H9 (cell line): ENCODE results near the gene GMEB1. TPM values are rescaled to one million over a fixed set of nuclear protein-coding genes. Genes with fewer than 3 reads are reported as not detected.
A peak's percentile ranks its signal among the peaks of the same experiment; 100 is the strongest.

Source experiments
- DNase-seq: peaks from one replicate; pipeline ENCODE4 v3.0.0-alpha.2; 2017
- H2AFZ ChIP-seq: one replicate; pipeline ENCODE4 v1.6.1; 2013; ENCODE audit warnings: mild to moderate bottlenecking, low read length, control low read depth, moderate library complexity
- H2AK5ac ChIP-seq: 2 replicates; pipeline ENCODE4 v1.6.1; 2013; ENCODE audit warnings: low read length, control low read depth, mixed read lengths; ENCODE audit not compliant: insufficient read length
- H2BK120ac ChIP-seq: one replicate; pipeline ENCODE4 v1.6.1; 2013; ENCODE audit warnings: low read depth, mild to moderate bottlenecking, low read length, control low read depth, inconsistent platforms; ENCODE audit not compliant: poor library complexity, severe bottlenecking
- H2BK12ac ChIP-seq: 2 replicates; pipeline ENCODE4 v1.6.1; 2013; ENCODE audit warnings: low read length, control low read depth, mixed read lengths, low read depth; ENCODE audit not compliant: insufficient read length
- H2BK15ac ChIP-seq: 2 replicates; pipeline ENCODE4 v1.6.1; 2013; ENCODE audit warnings: low read depth, low read length, control low read depth
- H2BK20ac ChIP-seq: one replicate; pipeline ENCODE4 v1.6.1; 2013; ENCODE audit warnings: low read depth, mild to moderate bottlenecking, low read length, control low read depth, inconsistent platforms; ENCODE audit not compliant: poor library complexity, severe bottlenecking
- H2BK5ac ChIP-seq: 2 replicates; pipeline ENCODE4 v1.6.1; 2013; ENCODE audit warnings: low read length, control low read depth, mixed read lengths; ENCODE audit not compliant: insufficient read length
- H3K14ac ChIP-seq: 2 replicates; pipeline ENCODE4 v1.6.1; 2013; ENCODE audit warnings: low read length, control low read depth; ENCODE audit not compliant: insufficient read depth
- H3K18ac ChIP-seq: 2 replicates; pipeline ENCODE4 v1.6.1; 2013; ENCODE audit warnings: low read depth, mild to moderate bottlenecking, mixed read lengths, low read length, control low read depth; ENCODE audit not compliant: insufficient read length
- H3K23ac ChIP-seq: 2 replicates; pipeline ENCODE4 v1.6.1; 2013; ENCODE audit warnings: low read length, control low read depth, mixed read lengths, low read depth; ENCODE audit not compliant: insufficient read length
- H3K23me2 ChIP-seq: 2 replicates; pipeline ENCODE4 v1.6.1; 2013; ENCODE audit warnings: low read depth, mild to moderate bottlenecking, mixed read lengths, low read length, control low read depth; ENCODE audit not compliant: insufficient read length, poor library complexity, severe bottlenecking
- H3K27ac ChIP-seq: 2 replicates; pipeline ENCODE4 v1.5.1; 2013; ENCODE audit warnings: low read length, control low read depth, mixed read lengths, low read depth; ENCODE audit not compliant: insufficient read length
- H3K27me3 ChIP-seq: 2 replicates; pipeline ENCODE4 v1.6.1; 2013; ENCODE audit warnings: low read length, control low read depth, inconsistent platforms; ENCODE audit not compliant: insufficient read depth
- H3K4ac ChIP-seq: 2 replicates; pipeline ENCODE4 v1.6.1; 2013; ENCODE audit warnings: low read depth, mild to moderate bottlenecking, control low read depth, inconsistent platforms, low read length, moderate library complexity
- H3K4me1 ChIP-seq: 2 replicates; pipeline ENCODE4 v1.6.1; 2013; ENCODE audit warnings: low read length, control low read depth, inconsistent platforms; ENCODE audit not compliant: insufficient read depth
- H3K4me2 ChIP-seq: 2 replicates; pipeline ENCODE4 v1.6.1; 2013; ENCODE audit warnings: low read length, control low read depth, mixed read lengths; ENCODE audit not compliant: insufficient read length, insufficient read depth
- H3K56ac ChIP-seq: 2 replicates; pipeline ENCODE4 v1.6.1; 2013; ENCODE audit warnings: low read depth, mild to moderate bottlenecking, mixed read lengths, low read length, control low read depth; ENCODE audit not compliant: insufficient read length
- H3K79me1 ChIP-seq: 2 replicates; pipeline ENCODE4 v1.6.1; 2013; ENCODE audit warnings: low read depth, mild to moderate bottlenecking, moderate library complexity, low read length, control low read depth, inconsistent platforms; ENCODE audit not compliant: insufficient read depth, poor library complexity, severe bottlenecking
- H3K79me2 ChIP-seq: 2 replicates; pipeline ENCODE4 v1.6.1; 2013; ENCODE audit warnings: low read length, control low read depth, inconsistent platforms; ENCODE audit not compliant: insufficient read depth
- H3K9ac ChIP-seq: 2 replicates; pipeline ENCODE4 v1.6.1; 2013; ENCODE audit warnings: low read length, control low read depth, mixed read lengths; ENCODE audit not compliant: insufficient read length; ENCODE audit errors: extremely low read depth
- H3K9me3 ChIP-seq: one replicate; pipeline ENCODE4 v1.6.1; 2013; ENCODE audit warnings: low read depth, low read length, inconsistent platforms; ENCODE audit not compliant: control insufficient read depth
- H3T11ph ChIP-seq: one replicate; pipeline ENCODE4 v1.6.1; 2013; ENCODE audit warnings: mild to moderate bottlenecking, low read length, control low read depth, inconsistent platforms
- H4K20me1 ChIP-seq: one replicate; pipeline ENCODE4 v1.6.1; 2013; ENCODE audit not compliant: control insufficient read depth, insufficient read length, insufficient read depth
- H4K5ac ChIP-seq: 2 replicates; pipeline ENCODE4 v1.6.1; 2013; ENCODE audit warnings: low read depth, mild to moderate bottlenecking, mixed read lengths, low read length, control low read depth; ENCODE audit not compliant: insufficient read length
- H4K8ac ChIP-seq: replicated peaks from 2 replicates; pipeline ENCODE4 v1.6.1; 2013; ENCODE audit warnings: low read length, control low read depth, mixed read lengths, low read depth; ENCODE audit not compliant: insufficient read length
- H4K91ac ChIP-seq: 2 replicates; pipeline ENCODE4 v1.6.1; 2013; ENCODE audit warnings: low read depth, mild to moderate bottlenecking, moderate library complexity, mixed read lengths, low read length, control low read depth; ENCODE audit not compliant: insufficient read length
- H3K27ac Mint-ChIP-seq, 3 experiments: 2 replicates in 2 of 3; 3 replicates in 1 of 3; pipeline ENCODE4 v1.8.0; 2020 to 2021; ENCODE audit warnings: mixed read lengths in 3 of 3, mild to moderate bottlenecking in 1 of 3, moderate library complexity in 1 of 3
- H3K27me3 Mint-ChIP-seq: 2 replicates; pipeline ENCODE4 v1.8.0; 2021; ENCODE audit warnings: low read depth, mild to moderate bottlenecking, moderate library complexity, mixed read lengths
- H3K36me3 Mint-ChIP-seq, 3 experiments: 2 replicates in 2 of 3; 3 replicates in 1 of 3; pipeline ENCODE4 v1.8.0; 2020 to 2021; ENCODE audit warnings: low read depth in 3 of 3, mixed read lengths in 3 of 3; ENCODE audit not compliant: insufficient read depth in 1 of 3
- H3K4me1 Mint-ChIP-seq, 2 experiments: 2 replicates each; pipeline ENCODE4 v1.8.0; 2020; ENCODE audit warnings: mixed read lengths in 2 of 2
- H3K4me3 Mint-ChIP-seq, 2 experiments: 2 replicates in 1 of 2; 3 replicates in 1 of 2; pipeline ENCODE4 v1.8.0; 2020 to 2021; ENCODE audit warnings: mild to moderate bottlenecking in 2 of 2, mixed read lengths in 2 of 2, moderate library complexity in 1 of 2
- H3K9me3 Mint-ChIP-seq, 2 experiments: 2 replicates in 1 of 2; 3 replicates in 1 of 2; pipeline ENCODE4 v1.8.0; 2020; ENCODE audit warnings: mild to moderate bottlenecking in 2 of 2, mixed read lengths in 2 of 2, moderate library complexity in 1 of 2
- CTCF ChIP-seq: fragments of 200-600 bp; sonication (generic); conservative IDR thresholded peaks from 3 replicates; pipeline ENCODE4 v1.8.0; 2021; ENCODE audit warnings: antibody characterized with exemption, mild to moderate bottlenecking
- WGBS: extraction: QIAGEN DNeasy Blood & Tissue Kit; methylation state at CpG from one replicate; pipeline ENCODE4 v1.1.7; 2013; ENCODE audit warnings: missing lambda C conversion rate, low lambda C conversion rate, mixed read lengths; ENCODE audit not compliant: insufficient read length; ENCODE audit errors: extremely low coverage; 5-methylcytosine and 5-hydroxymethylcytosine counted together
- total RNA-seq: library from RNA; stranded (reverse); gene quantifications from 2 replicates; pipeline ENCODE4 v1.2.1, GENCODE V29; 2021

GMEB1 gene
- total RNA-seq, 1 experiment from 2014 or later, result 17.0 TPM

GRCh38 chr1:28668956-28669723 lies 556 bp downstream of the GMEB1 start:
- Histone ChIP-seq H2BK12ac (peak overlapping the region; percentile 18), H3K23ac (no peak overlapping the region), H3K27ac (peak overlapping the region; percentile 58), H4K20me1 (no peaks in the 10 kb centered on the region), H2AK5ac (peak overlapping the region; percentile 37), H3K56ac (no peak overlapping the region), H3K4me1 (no peaks in the 10 kb centered on the region; the same call in 1 of the 2 replicates), H3K18ac (peak overlapping the region; percentile 82), H2BK15ac (no peak overlapping the region), H2BK20ac (no peak overlapping the region), H3K4me2 (peak overlapping the region; percentile 100), H4K8ac (no peak overlapping the region), H3K9ac (peak overlapping the region; percentile 89), H4K5ac (no peak overlapping the region), H3K79me1 (peaks cover 5% of the 10 kb centered on the region), H4K91ac (peak overlapping the region; percentile 85), H2BK5ac (peak overlapping the region; percentile 55), H3K14ac (peak overlapping the region; percentile 95), H2AFZ (no peak overlapping the region), H3K79me2 (peaks cover 3% of the 10 kb centered on the region; the same call in 1 of the 2 replicates), H3K4ac (no peak overlapping the region; the same call in 1 of the 2 replicates), H3K23me2 (peaks cover 6% of the 10 kb centered on the region), H3T11ph (no peak overlapping the region), H3K27me3 (no peaks in the 10 kb centered on the region), H3K9me3 (no peaks in the 10 kb centered on the region), H2BK120ac (peak overlapping the region; percentile 5)
- Mint-ChIP-seq H3K27ac (peak overlapping the region; percentile 74 to 97 (median 74); a peak in 6 of 7 replicates), H3K27me3 (no peaks in the 10 kb centered on the region), H3K9me3 (no peaks in the 10 kb centered on the region), H3K4me1 (peaks cover 15 to 24% of the 10 kb centered on the region in 2 experiments), H3K4me3 (peak overlapping the region; percentile 84 to 87), H3K36me3 (peaks cover 0 to 4% (median 0%) of the 10 kb centered on the region in 3 experiments; a peak in 1 of 7 replicates)
- DNase-seq, result peak; percentile 56
- WGBS, result no CpG with 5 or more reads among the region's 63 CpGs
- TF ChIP-seq CTCF, result no peak
